Measurements from ENCODE around the gene UTS2. TPM values are rescaled to one million over a fixed set of nuclear protein-coding genes. Genes with fewer than 3 reads are reported as not detected.

Gene UTS2, protein sequence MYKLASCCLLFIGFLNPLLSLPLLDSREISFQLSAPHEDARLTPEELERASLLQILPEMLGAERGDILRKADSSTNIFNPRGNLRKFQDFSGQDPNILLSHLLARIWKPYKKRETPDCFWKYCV
- polyA plus RNA-seq (2011; rRNA removed) = not detected in 2 replicates
- not detected in 2 replicates for polyA plus RNA-seq (2012; cell fraction: cytosol; rRNA removed)
- not detected in 2 replicates for polyA plus RNA-seq (2012; cell fraction: nucleus; rRNA removed)
- polyA plus RNA-seq (2017; fragmentation: RNase III; extraction: RNeasy Plus Mini Kit Qiagen cat#74134 plus additional on column Dnase treatment) = not detected in 3 replicates
- polyA minus RNA-seq (2011; rRNA and poly(A)+ RNA removed) = not detected in 2 replicates

DNA sequence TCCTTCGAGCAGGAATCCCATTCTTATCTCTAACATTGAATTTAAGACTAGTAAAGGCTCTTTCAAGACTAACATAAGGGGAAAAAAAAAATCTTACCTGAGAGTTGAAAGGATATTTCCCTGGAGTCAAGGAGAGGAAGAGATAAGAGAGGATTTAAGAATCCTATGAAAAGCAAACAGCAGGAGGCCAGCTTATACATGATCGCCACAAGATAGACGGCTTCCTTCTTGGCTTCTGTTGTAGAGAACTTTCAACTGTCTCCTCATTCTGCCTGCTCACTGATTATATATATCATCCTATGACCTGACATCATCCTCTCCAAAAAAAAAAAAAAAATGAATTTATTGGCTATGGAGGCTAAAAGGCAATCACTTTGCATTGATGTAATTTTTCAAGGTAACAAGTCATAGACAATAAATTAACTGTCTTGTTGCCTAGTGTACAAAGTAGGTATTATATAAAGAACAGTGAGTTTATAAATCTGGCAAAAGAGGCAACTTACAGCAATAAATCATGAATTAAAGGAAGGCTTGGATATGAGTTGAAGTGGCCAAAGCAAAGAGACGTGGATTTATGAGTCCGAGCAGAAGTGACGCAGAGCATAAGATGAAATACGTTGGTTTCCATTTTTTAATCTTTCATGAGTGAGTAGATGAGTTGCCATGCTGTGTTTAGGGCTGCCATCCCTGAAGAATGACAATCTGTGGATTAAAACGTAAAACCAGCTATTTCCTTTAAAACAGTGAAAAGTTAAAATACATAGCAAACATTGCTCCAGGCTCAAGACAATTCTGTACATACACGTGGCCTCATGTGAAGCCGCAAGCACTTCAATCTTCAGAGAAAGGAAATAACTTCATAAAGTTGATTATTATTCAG lies at the start of gene UTS2:
TSS of gene UTS2 (minus strand) at position 262 of the 880 bp plus-strand sequence. CDS start at position 200, 62 bp downstream.
- ChIA-PET CTCF (interaction anchor here (0.6 kb wide), 1 partner anchor 54 kb away, joined by 3 read pairs; no protein-coding TSS in a partner anchor), POLR2A (no interaction called here)
- no peaks in the 10 kb centered on the region for H3K4me1 ChIP-seq
- no peak within 1 kb of the TSS for H3K4me3 ChIP-seq
- FAIRE-seq = no peak
- no peak for DNase-seq (ENCODE audit: low read depth in 1 of 2, low spot score in 1 of 2)
- no peak within 1 kb of the TSS for H3K27ac ChIP-seq
- H3K4me2 ChIP-seq = no peak within 1 kb of the TSS
- no peaks in the 10 kb centered on the region for H3K9me3 ChIP-seq
- 84% methylated on average over 10 of the region's 10 CpGs for WGBS (ENCODE audit: missing lambda C conversion rate)
- no peak for TF ChIP-seq SMC3 (IDR thresholded peaks at IDR 0.05)
- no peak for ATAC-seq

DNA sequence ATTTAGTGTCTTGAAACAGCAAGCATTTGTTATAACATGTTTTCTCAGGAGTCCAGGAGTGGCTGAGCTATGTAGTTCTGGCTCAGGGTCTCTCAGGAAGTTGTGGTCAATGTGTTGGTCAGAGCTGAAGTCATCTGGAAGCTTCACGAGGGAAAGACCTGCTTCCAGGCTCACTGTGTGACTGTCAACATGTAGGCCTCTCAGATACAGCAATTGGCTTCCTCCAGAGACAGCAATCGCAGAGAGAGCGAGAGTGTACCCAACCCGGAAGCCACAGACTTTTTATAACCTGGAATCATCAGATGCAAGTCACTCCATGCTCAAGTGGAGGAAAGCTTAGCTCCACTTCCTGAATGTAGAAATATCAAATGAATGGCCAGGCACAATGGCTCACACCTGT lies 46.9 kb upstream of the UTS2 start:
- TF ChIP-seq, protein P1, sequence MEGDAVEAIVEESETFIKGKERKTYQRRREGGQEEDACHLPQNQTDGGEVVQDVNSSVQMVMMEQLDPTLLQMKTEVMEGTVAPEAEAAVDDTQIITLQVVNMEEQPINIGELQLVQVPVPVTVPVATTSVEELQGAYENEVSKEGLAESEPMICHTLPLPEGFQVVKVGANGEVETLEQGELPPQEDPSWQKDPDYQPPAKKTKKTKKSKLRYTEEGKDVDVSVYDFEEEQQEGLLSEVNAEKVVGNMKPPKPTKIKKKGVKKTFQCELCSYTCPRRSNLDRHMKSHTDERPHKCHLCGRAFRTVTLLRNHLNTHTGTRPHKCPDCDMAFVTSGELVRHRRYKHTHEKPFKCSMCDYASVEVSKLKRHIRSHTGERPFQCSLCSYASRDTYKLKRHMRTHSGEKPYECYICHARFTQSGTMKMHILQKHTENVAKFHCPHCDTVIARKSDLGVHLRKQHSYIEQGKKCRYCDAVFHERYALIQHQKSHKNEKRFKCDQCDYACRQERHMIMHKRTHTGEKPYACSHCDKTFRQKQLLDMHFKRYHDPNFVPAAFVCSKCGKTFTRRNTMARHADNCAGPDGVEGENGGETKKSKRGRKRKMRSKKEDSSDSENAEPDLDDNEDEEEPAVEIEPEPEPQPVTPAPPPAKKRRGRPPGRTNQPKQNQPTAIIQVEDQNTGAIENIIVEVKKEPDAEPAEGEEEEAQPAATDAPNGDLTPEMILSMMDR (IDR thresholded peaks at IDR 0.05) = no peak
- TF ChIP-seq RAD21 (conservative IDR thresholded peaks at IDR 0.05 in 1 of 2, IDR thresholded peaks at IDR 0.05 in 1 of 2) (no peak), EHMT2 (IDR thresholded peaks at IDR 0.05; ENCODE audit: low read depth) (no peak), ZFP36 (IDR thresholded peaks at IDR 0.05; ENCODE audit: borderline replicate concordance, partially characterized antibody) (no peak), NR3C1 (IDR thresholded peaks at IDR 0.05) (no peak), FOSL2 (IDR thresholded peaks at IDR 0.05) (no peak), FOSL2 (CRISPR knock-in tag; IDR thresholded peaks at IDR 0.05) (no peak), NFE2L2 (conservative IDR thresholded peaks at IDR 0.05; ENCODE audit: low read length) (no peak), HEYL (CRISPR knock-in tag; IDR thresholded peaks at IDR 0.05) (no peak), FOXS1 (CRISPR knock-in tag; IDR thresholded peaks at IDR 0.05) (no peak), KDM1A (IDR thresholded peaks at IDR 0.05; ENCODE audit: low read depth) (no peak), CHD4 (IDR thresholded peaks at IDR 0.05; ENCODE audit: borderline replicate concordance) (no peak), HDAC2 (IDR thresholded peaks at IDR 0.05) (no peak), CBX8 (IDR thresholded peaks at IDR 0.05) (no peak), SMC3 (IDR thresholded peaks at IDR 0.05) (no peak), ZNF302 (CRISPR knock-in tag; IDR thresholded peaks at IDR 0.05) (no peak), CEBPB (IDR thresholded peaks at IDR 0.05) (no peak)
- TF ChIP-seq, protein P2, sequence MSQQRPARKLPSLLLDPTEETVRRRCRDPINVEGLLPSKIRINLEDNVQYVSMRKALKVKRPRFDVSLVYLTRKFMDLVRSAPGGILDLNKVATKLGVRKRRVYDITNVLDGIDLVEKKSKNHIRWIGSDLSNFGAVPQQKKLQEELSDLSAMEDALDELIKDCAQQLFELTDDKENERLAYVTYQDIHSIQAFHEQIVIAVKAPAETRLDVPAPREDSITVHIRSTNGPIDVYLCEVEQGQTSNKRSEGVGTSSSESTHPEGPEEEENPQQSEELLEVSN (IDR thresholded peaks at IDR 0.05; ENCODE audit: borderline replicate concordance, low read depth) = no peak
- TF ChIP-seq, protein P3, sequence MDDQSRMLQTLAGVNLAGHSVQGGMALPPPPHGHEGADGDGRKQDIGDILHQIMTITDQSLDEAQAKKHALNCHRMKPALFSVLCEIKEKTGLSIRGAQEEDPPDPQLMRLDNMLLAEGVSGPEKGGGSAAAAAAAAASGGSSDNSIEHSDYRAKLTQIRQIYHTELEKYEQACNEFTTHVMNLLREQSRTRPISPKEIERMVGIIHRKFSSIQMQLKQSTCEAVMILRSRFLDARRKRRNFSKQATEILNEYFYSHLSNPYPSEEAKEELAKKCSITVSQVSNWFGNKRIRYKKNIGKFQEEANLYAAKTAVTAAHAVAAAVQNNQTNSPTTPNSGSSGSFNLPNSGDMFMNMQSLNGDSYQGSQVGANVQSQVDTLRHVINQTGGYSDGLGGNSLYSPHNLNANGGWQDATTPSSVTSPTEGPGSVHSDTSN (IDR thresholded peaks at IDR 0.05) = no peak
- TF ChIP-seq, protein P4, sequence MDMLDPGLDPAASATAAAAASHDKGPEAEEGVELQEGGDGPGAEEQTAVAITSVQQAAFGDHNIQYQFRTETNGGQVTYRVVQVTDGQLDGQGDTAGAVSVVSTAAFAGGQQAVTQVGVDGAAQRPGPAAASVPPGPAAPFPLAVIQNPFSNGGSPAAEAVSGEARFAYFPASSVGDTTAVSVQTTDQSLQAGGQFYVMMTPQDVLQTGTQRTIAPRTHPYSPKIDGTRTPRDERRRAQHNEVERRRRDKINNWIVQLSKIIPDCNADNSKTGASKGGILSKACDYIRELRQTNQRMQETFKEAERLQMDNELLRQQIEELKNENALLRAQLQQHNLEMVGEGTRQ (IDR thresholded peaks at IDR 0.05) = no peak
- ATAC-seq = no peak
- CTCF ChIA-PET = interaction anchor here (1.0 to 2.1 kb wide), 4 partner anchors 9 to 232 kb away, joined by 3 to 5 read pairs (median 3); no protein-coding TSS in a partner anchor

More for the DNA sequence above, 46.9 kb upstream of the UTS2 start:
- Histone ChIP-seq H3K4me3 (no peak overlapping the region), H3K27ac (no peak overlapping the region), H3K4me2 (no peak overlapping the region), H3K9me3 (no peaks in the 10 kb centered on the region), H3K4me1 (peaks cover 2% of the 10 kb centered on the region)
- 87% methylated on average over 3 of the region's 4 CpGs for WGBS (ENCODE audit: missing lambda C conversion rate)
- FAIRE-seq = no peak
- no peak for DNase-seq (ENCODE audit: low read depth in 1 of 2, low spot score in 1 of 2)
- POLR2A ChIA-PET = no interaction called here

All from A549 (cell line).